ENCODE measurements around the gene OSBPL5.

GRCh38 chr11:3042496-3043314, 122.4 kb downstream of the OSBPL5 start:
- TF ChIP-seq FOS (IDR thresholded peaks at IDR 0.05; ENCODE audit: low read depth, low read length) (no peak), POLR2A (IDR thresholded peaks at IDR 0.05; ENCODE audit: low read depth, low read length) (no peak), RAD21 (IDR thresholded peaks at IDR 0.05; ENCODE audit: low read length) (no peak), CTCF (conservative IDR thresholded peaks at IDR 0.05; ENCODE audit: low read depth, low read length) (no peak), RFX5 (IDR thresholded peaks at IDR 0.05; ENCODE audit: low read depth, low read length) (no peak), USF2 (IDR thresholded peaks at IDR 0.05; ENCODE audit: low read depth, low read length) (no peak), MAFK (IDR thresholded peaks at IDR 0.05; ENCODE audit: low read depth, low read length) (no peak), MXI1 (IDR thresholded peaks at IDR 0.05; ENCODE audit: borderline replicate concordance, low read depth, low read length) (no peak), SMC3 (IDR thresholded peaks at IDR 0.05; ENCODE audit: low read depth, low read length) (no peak), BHLHE40 (IDR thresholded peaks at IDR 0.05; ENCODE audit: low read depth, low read length) (no peak), CEBPB (IDR thresholded peaks at IDR 0.05; ENCODE audit: low read depth, low read length) (no peak)

Data from IMR-90 (cell line).